ENCODE measurements around the gene ACAD11.
"Not testable (repeated sequence)": the region's sequence is repeated elsewhere in the genome, so short reads cannot be mapped to it uniquely, and the experiment has no call there.

Gene ACAD11

DNA sequence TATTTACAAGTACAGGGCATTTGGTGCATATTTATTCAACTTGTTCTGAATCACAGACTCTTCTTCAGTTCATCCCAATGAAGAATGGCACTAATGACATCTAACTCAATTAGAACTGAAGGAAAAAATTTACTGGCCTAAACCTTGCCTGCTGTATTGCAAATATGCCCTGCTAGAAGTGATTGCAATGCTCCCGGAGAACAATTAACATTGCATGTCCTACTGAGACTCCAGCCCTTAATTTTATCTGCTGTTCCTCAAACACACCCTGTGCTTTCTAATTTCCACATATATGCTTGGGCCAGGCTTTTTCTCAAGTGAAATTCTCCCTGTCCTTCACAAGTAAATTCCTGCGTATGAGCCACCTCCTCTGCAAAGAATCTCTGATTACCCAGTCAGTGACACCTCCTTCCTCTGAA is 54.2 kb downstream of the ACAD11 start:
- no peak overlapping the region for H3K4me3 ChIP-seq (ENCODE audit: low read depth, low read length)

DNA sequence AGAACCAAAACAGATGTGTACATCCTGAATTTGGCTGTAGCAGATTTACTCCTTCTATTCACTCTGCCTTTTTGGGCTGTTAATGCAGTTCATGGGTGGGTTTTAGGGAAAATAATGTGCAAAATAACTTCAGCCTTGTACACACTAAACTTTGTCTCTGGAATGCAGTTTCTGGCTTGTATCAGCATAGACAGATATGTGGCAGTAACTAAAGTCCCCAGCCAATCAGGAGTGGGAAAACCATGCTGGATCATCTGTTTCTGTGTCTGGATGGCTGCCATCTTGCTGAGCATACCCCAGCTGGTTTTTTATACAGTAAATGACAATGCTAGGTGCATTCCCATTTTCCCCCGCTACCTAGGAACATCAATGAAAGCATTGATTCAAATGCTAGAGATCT is 59.0 kb downstream of the ACAD11 start:
- H3K4me3 ChIP-seq (ENCODE audit: low read depth, low read length): not testable (repeated sequence)

GRCh38 chr3:132598181-132598580 is 61.4 kb downstream of the ACAD11 start:
- H3K4me3 ChIP-seq (ENCODE audit: low read depth, low read length): no peak overlapping the region

DNA sequence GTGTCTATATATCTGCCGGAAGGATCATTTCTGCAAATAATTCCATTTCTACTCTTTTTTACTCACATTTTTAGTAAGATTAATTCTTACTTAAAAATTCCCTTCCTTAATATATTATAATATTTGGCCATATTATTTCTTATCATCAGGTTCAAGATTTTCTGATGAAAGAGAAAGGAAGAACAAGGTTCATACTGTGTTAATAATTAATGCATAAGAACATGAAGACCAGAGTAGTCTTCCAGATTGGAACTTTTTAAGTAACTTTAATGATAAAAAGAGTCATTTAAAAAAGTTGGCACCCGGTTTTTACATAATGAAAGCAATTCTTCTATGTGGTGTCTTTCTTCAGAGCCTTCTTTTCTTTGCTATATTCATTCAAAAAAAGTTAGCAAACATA is 61.9 kb downstream of the ACAD11 start:
- no peak overlapping the region for H3K4me3 ChIP-seq (ENCODE audit: low read depth, low read length)

DNA sequence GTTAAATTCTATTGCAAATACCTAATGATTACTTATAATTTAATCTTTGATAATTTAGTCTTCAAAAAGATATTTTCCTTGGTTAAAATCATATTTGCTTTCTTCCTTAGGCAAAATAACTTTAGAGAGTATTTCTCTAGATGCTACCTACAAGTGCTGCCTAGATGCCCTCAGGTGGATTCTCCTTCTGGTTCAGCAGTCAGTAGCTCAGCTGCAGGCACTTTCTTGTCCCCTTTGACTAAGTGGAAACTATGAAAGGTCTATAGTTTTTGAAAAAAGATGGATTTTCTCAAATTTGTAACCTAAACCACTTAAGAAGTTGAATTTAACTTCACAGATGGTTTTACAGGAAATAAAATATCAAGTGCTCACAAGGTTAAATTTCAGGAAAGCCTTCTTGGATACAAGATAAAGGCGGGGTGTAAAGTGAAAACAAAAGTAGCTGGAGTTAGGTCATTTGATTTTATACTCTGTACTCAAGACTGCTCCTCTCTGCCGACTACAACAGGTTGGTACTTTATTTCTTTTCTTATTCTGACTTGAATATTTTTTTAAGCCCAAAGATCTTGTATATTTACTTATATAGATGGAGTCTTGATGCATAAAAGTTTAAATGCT is 62.7 kb downstream of the ACAD11 start, which contains the start of gene ACKR4:
ACKR4 (plus strand) TSS at position 455 of the 618 bp plus-strand sequence. CDS start 3,128 bp downstream, outside the sequence.
- no peak within 1 kb of the TSS for H3K4me3 ChIP-seq (ENCODE audit: low read depth, low read length)

DNA sequence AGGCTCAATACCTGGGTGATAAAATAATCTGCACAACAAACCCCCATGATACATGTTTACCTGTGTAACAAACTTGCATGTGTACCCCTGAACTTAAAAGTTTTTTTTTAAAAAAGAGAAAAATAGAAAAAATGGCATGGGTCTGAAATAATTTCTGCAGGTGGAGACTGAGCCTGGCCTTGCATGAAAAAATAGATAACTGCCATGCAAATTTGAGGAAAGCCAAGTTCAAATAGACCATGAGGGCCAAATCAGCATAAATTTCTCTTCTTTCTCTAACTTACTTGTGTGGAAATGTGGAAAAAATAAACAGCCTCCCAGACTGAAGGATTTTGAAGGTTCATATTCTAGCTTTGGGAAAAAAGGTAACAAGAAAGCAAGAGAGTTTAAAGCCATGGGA is 63.3 kb downstream of the ACAD11 start:
- no peak overlapping the region for H3K4me3 ChIP-seq (ENCODE audit: low read depth, low read length)

GRCh38 chr3:132595014-132595413 is 64.6 kb downstream of the ACAD11 start:
- no peak overlapping the region for H3K4me3 ChIP-seq (ENCODE audit: low read depth, low read length)

DNA sequence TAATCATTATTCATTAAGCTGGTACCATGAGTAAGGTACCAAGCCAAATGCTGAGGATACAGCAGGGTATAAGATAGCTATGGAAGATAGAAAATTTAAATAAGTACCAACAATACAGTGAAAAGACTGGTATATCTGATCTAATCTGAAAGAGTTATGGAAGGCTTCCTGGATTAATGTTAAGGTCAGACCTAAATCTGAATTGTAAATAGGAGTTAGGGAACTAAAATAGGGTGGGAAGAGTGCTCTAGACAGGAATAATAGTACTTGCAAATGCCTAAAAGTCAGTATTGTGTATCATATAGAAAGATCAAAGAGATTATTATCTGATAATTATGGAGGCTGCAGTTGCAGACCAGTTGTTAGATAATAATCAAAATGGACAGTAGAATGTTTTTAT is 65.1 kb downstream of the ACAD11 start:
- no peak overlapping the region for H3K4me3 ChIP-seq (ENCODE audit: low read depth, low read length)

- no peak overlapping the region for H3K4me3 ChIP-seq (ENCODE audit: low read depth, low read length)
Measured at GRCh38 chr3:132593947-132594323, 65.7 kb downstream of the ACAD11 start.

- H3K4me3 ChIP-seq (ENCODE audit: low read depth, low read length): no peak overlapping the region
Measured at GRCh38 chr3:132593241-132593946, 66.2 kb downstream of the ACAD11 start.

- no peak overlapping the region for H3K4me3 ChIP-seq (ENCODE audit: low read depth, low read length)
Measured at GRCh38 chr3:132592216-132592615, 67.4 kb downstream of the ACAD11 start.

GRCh38 chr3:132587401-132587800 is 72.2 kb downstream of the ACAD11 start:
- no peak overlapping the region for H3K4me3 ChIP-seq (ENCODE audit: low read depth, low read length)

DNA sequence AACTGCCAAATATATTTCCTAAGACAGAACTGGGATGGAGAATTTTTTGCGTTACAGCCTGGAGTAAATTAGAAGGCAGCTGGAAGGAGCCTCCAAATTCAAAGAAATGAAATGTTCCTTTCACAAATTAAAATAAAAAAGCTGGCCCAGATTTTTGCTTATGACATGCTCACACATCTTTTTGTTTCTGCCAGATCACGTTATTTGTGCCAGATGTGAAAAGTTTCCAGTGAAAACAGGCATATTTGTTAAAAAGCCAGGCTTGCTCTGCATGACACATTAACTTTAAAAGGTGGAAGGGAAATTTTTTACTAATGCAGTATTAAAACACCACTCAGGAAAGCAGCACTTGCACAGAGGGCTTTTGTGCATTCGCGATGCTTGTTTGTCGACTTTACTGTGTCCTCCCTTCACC is 85.8 kb downstream of the ACAD11 start:
- H3K4me3 ChIP-seq (ENCODE audit: low read depth, low read length): no peak overlapping the region

DNA sequence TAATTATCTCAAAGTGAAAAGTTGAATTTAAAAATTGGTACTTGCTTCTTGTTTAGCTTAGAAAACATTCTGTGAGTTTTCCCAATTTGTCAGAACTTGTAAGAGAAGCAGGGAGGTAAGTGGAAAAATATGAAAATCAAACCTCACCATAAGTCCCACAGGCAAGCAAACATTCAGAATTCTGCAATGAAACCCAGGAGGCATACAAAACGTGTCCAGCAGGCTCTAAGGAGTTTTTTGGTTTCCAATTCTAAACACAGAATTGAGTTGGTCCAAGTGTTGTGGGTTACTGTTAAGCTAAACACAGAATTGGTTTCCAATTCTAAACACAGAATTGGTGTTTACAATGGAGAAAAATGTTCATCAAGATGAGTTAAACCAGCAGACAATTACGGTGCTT is 89.6 kb downstream of the ACAD11 start:
- H3K4me3 ChIP-seq (ENCODE audit: low read depth, low read length): no peak overlapping the region

DNA sequence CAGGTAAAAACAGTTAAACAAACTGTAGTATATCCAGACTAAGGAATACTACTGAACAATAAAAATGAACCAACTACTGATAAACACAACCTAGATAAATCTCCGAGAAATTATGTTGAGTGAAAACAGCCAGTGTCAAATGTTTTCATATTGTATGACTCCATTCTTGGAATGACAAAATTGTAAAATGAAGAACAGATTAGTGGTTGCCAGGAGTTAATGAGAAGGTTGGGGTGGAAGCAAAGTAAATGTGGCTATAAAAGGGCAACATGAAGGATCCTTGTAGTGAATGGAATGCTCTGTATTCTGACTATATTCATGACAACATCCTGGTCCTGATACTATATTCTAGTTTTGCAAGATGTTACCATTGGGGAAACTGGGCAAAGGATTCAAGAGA is 90.0 kb downstream of the ACAD11 start:
- H3K4me3 ChIP-seq (ENCODE audit: low read depth, low read length): no peak overlapping the region

DNA sequence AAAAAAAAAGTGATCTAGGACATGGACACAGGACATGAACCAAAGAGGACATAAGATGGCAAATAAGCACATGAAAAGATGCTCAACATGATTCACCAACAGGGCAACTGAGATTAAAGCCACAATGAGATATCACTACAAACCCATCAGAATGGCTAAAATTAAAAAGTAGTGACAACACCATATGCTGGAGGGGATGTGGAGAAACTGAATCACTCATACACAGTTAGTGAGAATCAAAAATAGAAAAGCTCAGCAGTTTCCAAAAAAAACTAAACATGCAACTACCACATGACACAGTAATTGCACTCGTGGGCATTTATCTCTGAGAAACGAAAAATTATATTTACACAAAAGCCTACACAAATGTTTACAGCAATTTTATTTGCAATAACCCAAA is 90.5 kb downstream of the ACAD11 start:
- no peak overlapping the region for H3K4me3 ChIP-seq (ENCODE audit: low read depth, low read length)

DNA sequence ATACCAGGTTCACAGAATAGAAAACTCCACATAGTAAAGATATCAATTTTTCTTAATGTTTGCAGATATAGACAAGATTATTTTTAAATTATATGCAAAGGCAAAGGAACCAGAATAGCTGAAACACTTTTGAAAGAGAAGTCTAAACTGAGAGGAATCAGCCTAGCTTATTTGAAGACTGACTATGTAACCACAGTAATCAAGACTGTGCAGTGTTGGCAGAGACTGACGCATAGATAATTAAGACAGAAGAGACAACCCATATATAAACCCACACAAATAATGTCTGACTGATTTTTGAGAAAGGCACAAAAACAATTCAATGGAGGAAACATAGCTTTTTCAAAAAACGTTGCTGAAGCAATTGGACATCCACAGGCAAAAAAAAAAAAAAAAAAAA is 91.2 kb downstream of the ACAD11 start:
- H3K4me3 ChIP-seq (ENCODE audit: low read depth, low read length): no peak overlapping the region

DNA sequence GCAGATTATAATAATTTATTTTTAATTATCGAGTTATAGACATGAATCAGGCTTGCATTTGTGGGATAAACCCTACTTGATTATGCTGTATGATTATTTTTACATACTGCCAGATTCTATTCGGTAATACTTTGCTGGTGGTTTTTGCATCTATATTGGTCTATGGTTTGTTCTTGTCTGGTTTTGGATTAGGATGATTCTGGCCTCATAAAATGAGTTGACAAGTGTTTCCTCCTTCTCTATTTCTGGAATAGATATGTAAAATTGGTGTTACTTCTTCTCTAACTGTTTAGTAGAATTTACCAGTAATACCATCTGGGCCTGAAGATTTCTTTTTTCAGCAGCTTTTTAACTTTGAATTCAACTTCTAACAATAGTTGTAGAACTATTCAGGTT is 95.5 kb downstream of the ACAD11 start:
- H3K4me3 ChIP-seq (ENCODE audit: low read depth, low read length): no peak overlapping the region

- no peak overlapping the region for H3K4me3 ChIP-seq (ENCODE audit: low read depth, low read length)
Measured at GRCh38 chr3:132563420-132564069, 96.1 kb downstream of the ACAD11 start.

GRCh38 chr3:132561003-132561402 is 98.6 kb downstream of the ACAD11 start:
- no peak overlapping the region for H3K4me3 ChIP-seq (ENCODE audit: low read depth, low read length)

DNA sequence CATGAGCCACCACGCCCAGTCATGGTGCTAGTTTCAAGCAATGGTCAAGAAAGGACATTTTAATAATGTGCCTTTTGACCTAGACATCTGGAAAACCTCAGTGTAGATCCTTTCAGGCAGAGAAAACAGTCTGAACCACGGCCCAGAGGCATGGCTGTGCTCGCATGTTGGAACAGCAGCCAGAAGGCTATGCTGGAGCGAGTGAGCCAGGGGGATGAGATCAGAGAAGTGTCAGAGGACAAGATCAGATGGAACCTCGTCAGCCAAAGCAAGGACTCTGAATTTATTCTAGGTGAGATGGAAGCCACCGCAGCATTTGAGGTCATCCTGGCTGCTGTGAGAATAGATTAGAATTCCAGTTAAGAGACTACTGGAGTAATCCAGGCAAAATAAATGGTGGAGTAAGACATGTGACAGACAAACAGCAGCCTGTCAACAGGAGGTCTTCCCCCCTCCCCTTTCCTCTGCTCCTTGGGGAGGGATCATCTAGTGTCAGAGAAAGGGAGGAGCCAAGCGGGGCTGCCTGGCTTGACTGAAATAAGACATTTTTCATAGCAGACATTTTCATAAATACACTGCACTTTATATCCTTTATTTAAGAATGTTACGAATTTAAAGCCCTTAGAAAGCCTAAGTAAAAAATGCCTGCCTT is 103.0 kb downstream of the ACAD11 start:
- no peak overlapping the region for H3K4me3 ChIP-seq (ENCODE audit: low read depth, low read length)

DNA sequence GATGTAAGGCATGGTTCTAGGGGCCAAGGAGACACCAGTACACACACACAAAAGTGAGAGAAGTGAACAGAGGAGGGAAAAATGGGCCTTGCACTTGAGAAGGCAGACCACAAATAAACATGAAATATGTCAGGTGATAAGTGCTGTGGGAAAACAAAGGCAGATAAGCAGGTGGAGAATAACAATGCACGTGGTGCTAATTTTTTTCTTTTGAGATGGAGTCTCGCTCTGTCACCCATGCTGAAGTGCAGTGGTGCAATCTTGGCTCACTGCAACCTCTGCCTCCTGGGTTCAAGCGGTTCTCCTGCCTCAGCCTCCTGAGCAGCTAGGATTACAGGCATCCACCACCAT is 103.6 kb downstream of the ACAD11 start:
- H3K4me3 ChIP-seq (ENCODE audit: low read depth, low read length): not testable (repeated sequence)
